ENCODE data around the gene GABBR2.
A peak's percentile ranks its signal among the peaks of the same experiment; 100 is the strongest.

The GABBR2 gene

DNA sequence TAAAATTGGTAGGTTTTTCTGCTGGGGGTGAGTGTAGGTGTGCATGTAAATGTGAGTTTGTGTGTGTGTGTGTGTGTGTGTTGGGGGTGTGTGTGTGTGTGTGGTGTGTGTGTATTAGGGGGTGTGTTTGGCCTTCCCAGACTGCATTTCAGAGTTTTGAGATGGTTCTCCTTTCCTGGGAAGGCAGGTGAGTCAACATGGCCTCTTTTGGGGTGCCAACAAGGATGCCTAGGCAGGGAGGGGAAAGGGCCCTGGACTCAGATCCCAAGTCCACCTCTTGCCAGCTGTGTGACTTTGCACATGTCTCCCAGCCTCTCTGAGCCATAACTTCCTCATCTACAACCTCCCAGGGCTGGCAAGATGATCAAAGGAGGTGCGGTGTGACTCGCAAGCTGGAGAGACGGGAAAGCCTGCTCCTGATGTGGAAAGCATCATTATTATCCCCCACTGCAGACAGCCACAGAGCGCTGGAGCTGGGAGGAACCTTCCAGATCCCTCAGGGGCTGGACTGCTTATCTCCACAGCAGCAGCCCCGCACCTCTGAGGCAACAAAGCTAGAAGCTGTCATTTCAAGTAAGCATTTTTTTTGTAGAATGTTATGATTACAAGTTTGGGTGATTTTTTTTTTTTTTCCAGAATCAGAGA, 389.8 kb downstream of the GABBR2 start:
- TF ChIP-seq, protein P1, sequence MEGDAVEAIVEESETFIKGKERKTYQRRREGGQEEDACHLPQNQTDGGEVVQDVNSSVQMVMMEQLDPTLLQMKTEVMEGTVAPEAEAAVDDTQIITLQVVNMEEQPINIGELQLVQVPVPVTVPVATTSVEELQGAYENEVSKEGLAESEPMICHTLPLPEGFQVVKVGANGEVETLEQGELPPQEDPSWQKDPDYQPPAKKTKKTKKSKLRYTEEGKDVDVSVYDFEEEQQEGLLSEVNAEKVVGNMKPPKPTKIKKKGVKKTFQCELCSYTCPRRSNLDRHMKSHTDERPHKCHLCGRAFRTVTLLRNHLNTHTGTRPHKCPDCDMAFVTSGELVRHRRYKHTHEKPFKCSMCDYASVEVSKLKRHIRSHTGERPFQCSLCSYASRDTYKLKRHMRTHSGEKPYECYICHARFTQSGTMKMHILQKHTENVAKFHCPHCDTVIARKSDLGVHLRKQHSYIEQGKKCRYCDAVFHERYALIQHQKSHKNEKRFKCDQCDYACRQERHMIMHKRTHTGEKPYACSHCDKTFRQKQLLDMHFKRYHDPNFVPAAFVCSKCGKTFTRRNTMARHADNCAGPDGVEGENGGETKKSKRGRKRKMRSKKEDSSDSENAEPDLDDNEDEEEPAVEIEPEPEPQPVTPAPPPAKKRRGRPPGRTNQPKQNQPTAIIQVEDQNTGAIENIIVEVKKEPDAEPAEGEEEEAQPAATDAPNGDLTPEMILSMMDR (IDR thresholded peaks at IDR 0.05; ENCODE audit: low read depth, low read length, missing control alignments): no peak
- DNase-seq (ENCODE audit: low read depth): no peak

DNA sequence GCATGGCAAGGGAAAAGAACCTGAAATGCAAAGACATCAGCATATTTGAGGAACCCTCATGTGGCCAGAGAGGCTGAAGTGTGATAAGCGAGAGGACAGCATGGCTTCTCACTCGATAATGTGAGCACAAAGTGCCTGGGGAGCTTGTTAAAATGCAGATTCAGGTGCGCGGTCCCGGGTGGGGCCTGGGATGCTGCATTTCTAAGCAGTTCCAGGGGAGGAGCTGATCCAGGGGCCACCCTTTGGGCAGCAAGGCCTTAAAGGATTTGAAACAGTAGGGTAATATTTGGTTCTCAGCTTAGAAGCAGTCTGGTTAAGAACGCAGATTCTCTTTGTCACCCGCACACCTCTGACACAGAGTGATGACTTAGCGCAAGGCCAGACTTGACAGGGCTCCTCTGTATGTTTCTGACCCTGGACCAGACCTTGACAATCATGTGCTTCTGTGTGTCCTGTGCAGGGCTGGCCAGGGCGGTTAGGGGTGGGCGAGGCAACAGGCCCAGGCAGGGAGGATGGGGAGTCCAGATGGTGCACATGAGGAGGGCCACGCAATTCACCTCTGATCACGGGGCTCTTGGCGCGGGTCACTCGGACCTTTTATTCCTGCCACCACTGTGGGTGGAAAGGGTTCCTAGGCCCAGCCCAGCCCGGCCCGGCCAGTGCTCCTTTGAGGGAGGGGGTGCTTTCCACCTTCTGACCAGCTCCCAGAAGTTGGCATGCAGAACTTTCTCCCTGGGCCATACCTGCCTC, 390.5 kb downstream of the GABBR2 start:
- TF ChIP-seq, protein P1 (IDR thresholded peaks at IDR 0.05; ENCODE audit: low read depth, low read length, missing control alignments): no peak
- DNase-seq (ENCODE audit: low read depth): no peak
- no peak overlapping the region for H3K4me3 ChIP-seq (ENCODE audit: low read depth, low read length)

More for the DNA sequence above, 389.8 kb downstream of the GABBR2 start:
- H3K4me3 ChIP-seq (ENCODE audit: low read depth, low read length): no peak overlapping the region

DNA sequence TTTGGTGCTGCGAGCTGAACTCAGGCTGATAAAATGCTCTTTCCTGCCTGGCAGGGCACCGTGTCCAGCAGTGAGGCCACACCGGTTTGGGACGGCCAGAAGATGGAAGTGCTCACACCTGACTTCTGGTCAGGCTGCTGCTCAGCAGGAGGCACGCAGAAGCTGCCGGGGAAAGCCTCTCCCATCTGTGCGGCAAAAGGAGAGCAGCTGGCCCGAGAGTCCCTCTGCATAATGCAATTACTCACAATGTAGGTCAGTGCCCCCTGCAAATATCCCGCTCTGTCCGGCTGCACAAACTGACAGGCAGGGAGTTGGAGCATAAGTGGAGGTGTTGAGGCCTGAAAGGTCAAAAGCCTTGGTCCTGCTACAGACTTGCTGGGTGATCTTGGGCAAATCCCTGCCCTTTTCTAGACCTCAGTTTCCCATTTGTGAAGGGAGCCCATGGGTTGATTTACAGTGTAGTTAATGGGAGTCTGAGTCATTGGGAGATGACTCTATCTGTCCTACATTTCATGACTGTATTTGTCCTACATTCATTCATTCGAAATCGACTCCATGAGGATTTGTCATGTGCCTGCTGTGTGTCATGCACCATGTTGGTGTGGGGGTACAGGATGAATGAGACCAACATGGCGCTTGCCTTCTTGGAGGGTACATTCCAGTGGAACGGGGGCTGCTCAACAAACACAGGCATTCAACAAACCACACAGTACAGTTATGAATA, 391.4 kb downstream of the GABBR2 start:
- TF ChIP-seq, protein P1 (IDR thresholded peaks at IDR 0.05; ENCODE audit: low read depth, low read length, missing control alignments): no peak
- H3K4me3 ChIP-seq (ENCODE audit: low read depth, low read length): no peak overlapping the region
- DNase-seq (ENCODE audit: low read depth): no peak

DNA sequence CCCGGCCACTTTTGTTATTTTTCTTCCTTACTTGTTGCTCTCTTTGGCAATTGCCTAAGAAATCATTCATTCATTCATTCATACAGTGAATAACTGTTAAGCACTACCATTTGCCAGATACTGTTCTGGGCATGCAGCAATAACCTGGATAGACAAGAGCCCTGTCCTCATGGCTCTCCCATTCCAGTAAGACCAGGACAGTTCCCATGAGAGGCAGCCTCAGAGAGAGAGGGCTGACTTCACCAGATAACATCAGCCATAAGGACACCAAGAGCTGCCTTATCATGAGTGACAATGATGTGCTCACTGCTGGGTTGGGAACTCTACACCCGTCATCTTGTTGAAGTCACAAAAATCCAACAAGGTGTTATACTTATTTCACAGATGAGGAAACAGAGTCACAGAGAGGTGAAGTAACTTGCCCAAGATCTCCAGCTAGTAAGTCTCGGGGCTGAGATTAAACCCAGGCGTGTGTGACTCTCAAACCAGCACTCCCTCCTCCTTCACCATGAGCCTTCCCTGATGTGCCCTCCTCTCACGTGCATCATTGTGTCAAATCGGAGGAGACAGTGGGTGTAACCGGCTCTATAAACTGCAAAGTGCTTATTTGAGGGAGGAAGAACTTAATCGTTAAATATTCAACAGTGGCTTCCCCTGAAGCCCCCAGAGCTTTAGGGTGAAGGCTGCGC, 392.1 kb downstream of the GABBR2 start:
- DNase-seq (ENCODE audit: low read depth): no peak
- TF ChIP-seq, protein P1 (IDR thresholded peaks at IDR 0.05; ENCODE audit: low read depth, low read length, missing control alignments): no peak
- H3K4me3 ChIP-seq (ENCODE audit: low read depth, low read length): no peak overlapping the region

DNA sequence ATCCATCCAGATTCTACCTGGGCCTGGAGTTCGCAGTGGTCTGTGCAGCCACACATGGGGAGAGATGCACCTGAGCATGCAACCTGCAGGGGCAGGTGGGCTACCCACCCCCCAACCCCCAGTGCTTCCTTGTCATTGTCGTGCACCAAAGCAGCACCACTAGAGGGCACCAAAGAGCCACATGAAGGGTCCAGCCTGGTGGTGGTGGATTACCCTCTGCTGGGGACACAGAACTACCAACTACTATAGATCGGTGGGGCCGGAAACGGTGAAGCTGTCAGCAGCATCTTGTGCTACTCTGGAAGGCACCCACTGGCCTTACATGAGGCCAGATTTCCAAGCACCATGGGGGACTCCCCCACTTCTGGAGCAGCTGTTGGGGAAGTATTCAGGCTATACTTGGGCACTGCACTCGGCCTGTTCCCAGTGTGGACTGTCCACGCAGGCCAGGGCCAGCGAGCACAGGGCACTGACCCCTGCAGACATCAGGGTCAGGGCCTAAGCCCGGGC, 393.1 kb downstream of the GABBR2 start:
- DNase-seq (ENCODE audit: low read depth): peak; percentile 37
- TF ChIP-seq, protein P1 (IDR thresholded peaks at IDR 0.05; ENCODE audit: low read depth, low read length, missing control alignments): peak; percentile 91

DNA sequence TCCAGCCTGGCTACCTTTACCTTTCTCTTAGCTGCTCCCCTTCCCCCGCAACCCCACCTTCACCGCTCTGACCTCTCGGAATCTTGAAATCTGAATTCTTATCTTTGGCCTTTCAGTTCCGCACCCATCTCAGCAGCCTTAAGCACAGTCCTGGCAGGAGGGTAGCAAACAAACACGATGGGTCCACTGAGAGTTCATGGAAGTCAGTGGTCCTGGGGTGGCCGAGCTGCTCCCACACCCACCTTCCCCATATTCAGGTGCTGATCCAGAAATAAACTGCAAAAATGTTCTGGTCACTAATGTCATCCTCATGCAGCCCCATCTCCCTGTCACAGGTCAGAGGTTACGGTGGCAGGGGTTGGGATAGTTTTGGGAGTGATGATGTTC, 393.7 kb downstream of the GABBR2 start:
- DNase-seq (ENCODE audit: low read depth): no peak
- H3K4me3 ChIP-seq (ENCODE audit: low read depth, low read length): no peak overlapping the region
- TF ChIP-seq, protein P1 (IDR thresholded peaks at IDR 0.05; ENCODE audit: low read depth, low read length, missing control alignments): no peak

More for the DNA sequence above, 393.1 kb downstream of the GABBR2 start:
- no peak overlapping the region for H3K4me3 ChIP-seq (ENCODE audit: low read depth, low read length)
